Keratinocyte (primary cell): ENCODE measurements around the gene NEGR1. TPM values are rescaled to one million over a fixed set of nuclear protein-coding genes. Genes with fewer than 3 reads are reported as not detected.

Experiments used
- DNase-seq: peaks from one replicate; pipeline ENCODE4 v3.0.0-alpha.2; 2011; ENCODE audit warnings: low read depth, missing footprints, low spot score
- FAIRE-seq: peaks from 2 replicates; lab custom pipeline; 2011; peaks lifted over from hg19 to GRCh38; lab: Jason Lieb, UNC
- H2AFZ ChIP-seq: 2 replicates; pipeline ENCODE4 v1.6.0; 2012; ENCODE audit warnings: low read length, control low read depth, inconsistent platforms; ENCODE audit not compliant: control insufficient read depth
- H3K27ac ChIP-seq: 2 replicates; pipeline ENCODE4 v1.5.1; 2011; ENCODE audit warnings: low read length; ENCODE audit not compliant: control insufficient read depth, insufficient read depth
- H3K27me3 ChIP-seq: 3 replicates; pipeline ENCODE4 v1.6.0; 2011; ENCODE audit warnings: low read length; ENCODE audit not compliant: control insufficient read depth, insufficient read depth; ENCODE audit errors: extremely low read depth
- H3K36me3 ChIP-seq, 2 experiments: 2 replicates in 1 of 2; 3 replicates in 1 of 2; pipeline ENCODE4 v1.5.1; 2011; ENCODE audit warnings: low read length in 2 of 2, mild to moderate bottlenecking in 1 of 2; ENCODE audit not compliant: control insufficient read depth in 2 of 2, insufficient read depth in 2 of 2; ENCODE audit errors: extremely low read depth in 1 of 2
- H3K4me1 ChIP-seq: 3 replicates; pipeline ENCODE4 v1.5.1; 2011; ENCODE audit warnings: low read length; ENCODE audit not compliant: control insufficient read depth, insufficient read depth; ENCODE audit errors: extremely low read depth
- H3K4me2 ChIP-seq: 3 replicates; pipeline ENCODE4 v1.6.0; 2011; ENCODE audit warnings: low read depth, low read length; ENCODE audit not compliant: control insufficient read depth, insufficient read depth; ENCODE audit errors: extremely low read depth
- H3K4me3 ChIP-seq, 3 experiments: fragments of 200-600 bp in 1 of 3; sonication (generic) in 1 of 3; 2 replicates in 2 of 3; 3 replicates in 1 of 3; pipeline ENCODE4 v1.5.1; 2011 to 2016; ENCODE audit warnings: low read length in 3 of 3, mild to moderate bottlenecking in 3 of 3, control low read depth in 2 of 3, inconsistent platforms in 1 of 3, low read depth in 1 of 3, mixed read lengths in 1 of 3, mixed run types in 1 of 3, moderate library complexity in 1 of 3; ENCODE audit not compliant: control insufficient read depth in 2 of 3, insufficient read depth in 2 of 3; ENCODE audit errors: extremely low read depth in 1 of 3
- H3K79me2 ChIP-seq: 2 replicates; pipeline ENCODE4 v1.6.0; 2012; ENCODE audit warnings: low read length; ENCODE audit not compliant: control insufficient read depth, insufficient read depth
- H3K9ac ChIP-seq: 3 replicates; pipeline ENCODE4 v1.6.0; 2011; ENCODE audit warnings: low read length; ENCODE audit not compliant: control insufficient read depth, insufficient read depth; ENCODE audit errors: extremely low read depth
- H3K9me1 ChIP-seq: 3 replicates; pipeline ENCODE4 v1.6.0; 2011; ENCODE audit warnings: low read length; ENCODE audit not compliant: control insufficient read depth, insufficient read depth; ENCODE audit errors: extremely low read depth
- H3K9me3 ChIP-seq: 2 replicates; pipeline ENCODE4 v1.5.1; 2012; ENCODE audit warnings: low read depth, low read length; ENCODE audit not compliant: control insufficient read depth
- H4K20me1 ChIP-seq: 3 replicates; pipeline ENCODE4 v1.6.0; 2011; ENCODE audit warnings: low read length; ENCODE audit not compliant: control insufficient read depth, insufficient read depth; ENCODE audit errors: extremely low read depth
- CTCF ChIP-seq, 3 experiments: IDR thresholded peaks in 1 of 3; conservative IDR thresholded peaks in 1 of 3; optimal IDR thresholded peaks in 1 of 3; 2 replicates in 2 of 3; 3 replicates in 1 of 3; pipeline versions ENCODE3 to v1.5.1; 2011; ENCODE audit warnings: low read length in 3 of 3, mild to moderate bottlenecking in 3 of 3, moderate library complexity in 2 of 3, control low read depth in 1 of 3, inconsistent platforms in 1 of 3; ENCODE audit not compliant: insufficient read depth in 2 of 3; ENCODE audit errors: extremely low read depth in 1 of 3
- EZH2 ChIP-seq: IDR thresholded peaks from one replicate; pipeline ENCODE4 v1.6.1; 2012; ENCODE audit warnings: inconsistent platforms, mild to moderate bottlenecking, low read length, moderate library complexity
- dilution Hi-C: fragments of 300-500 bp; cut with MboI; formaldehyde crosslinking; loops from one replicate; pipeline ENCODE4 v1.7.0; 2020; ENCODE audit warnings: low sequenced_read_pairs; ENCODE audit not compliant: extremely low pct_ligation_motif_present
- polyA plus RNA-seq, 5 experiments: library from polyadenylated mRNA; depleted of rRNA in 3 of 5; stranded (reverse) in 3 of 5; stranded (forward) in 1 of 5; unstranded in 1 of 5; fragments of >200 nt; gene quantifications; 1 replicate in 1 of 5; 2 replicates in 3 of 5; 3 replicates in 1 of 5; pipeline versions ENCODE4 v1.2.1 to v1.2.3, GENCODE V29; 2011 to 2012; ENCODE audit warnings: missing spikeins in 2 of 5, low read depth in 1 of 5, low replicate concordance in 1 of 5

Gene NEGR1
- polyA plus RNA-seq, 1 donor (not counting 4 experiments of a cell fraction or from before 2014, with no cell fraction given), result 1.6 TPM

DNA sequence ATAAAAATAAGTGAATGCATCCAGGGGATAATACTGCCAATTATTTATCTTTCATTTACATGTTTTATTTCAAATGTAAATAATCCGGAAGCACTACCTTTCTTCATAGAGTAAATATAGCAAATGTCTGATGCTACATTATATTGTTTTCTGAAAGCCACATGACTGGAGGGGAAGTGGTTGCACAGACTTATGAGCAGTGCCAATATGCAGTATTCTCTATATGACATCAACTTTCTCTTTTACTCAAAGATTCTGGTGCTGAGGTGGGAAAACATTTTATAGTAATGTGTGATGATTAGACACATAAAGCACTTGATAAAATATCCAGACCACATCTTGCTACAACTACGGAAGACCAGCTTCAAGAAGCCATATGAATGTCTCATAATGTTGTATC, 314.7 kb downstream of the NEGR1 start:
- no peak for TF ChIP-seq CTCF (optimal IDR thresholded peaks at IDR 0.05 in 1 of 3, IDR thresholded peaks at IDR 0.05 in 1 of 3, conservative IDR thresholded peaks at IDR 0.05 in 1 of 3; ENCODE audit: extremely low read depth in 1 of 3, insufficient read depth in 2 of 3, low read length in 3 of 3)
- TF ChIP-seq EZH2, result no peak
- no peaks in the 10 kb centered on the region for H3K27me3 ChIP-seq
- FAIRE-seq, result no peak
- H3K27ac ChIP-seq, result no peak overlapping the region
- H3K4me3 ChIP-seq, result no peak overlapping the region
- H3K9ac ChIP-seq, result no peak overlapping the region
- H3K9me1 ChIP-seq, result no peaks in the 10 kb centered on the region
- dilution Hi-C loops, result no loop called here
- no peak for DNase-seq
- H3K79me2 ChIP-seq, result no peaks in the 10 kb centered on the region
- no peak overlapping the region for H2AFZ ChIP-seq
- H4K20me1 ChIP-seq, result no peaks in the 10 kb centered on the region
- no peaks in the 10 kb centered on the region for H3K9me3 ChIP-seq
- no peak overlapping the region for H3K4me2 ChIP-seq
- H3K4me1 ChIP-seq, result no peaks in the 10 kb centered on the region
- no peaks in the 10 kb centered on the region for H3K36me3 ChIP-seq

GRCh38 chr1:71964188-71964587, 318.2 kb downstream of the NEGR1 start:
- Histone ChIP-seq H3K9me3 (no peaks in the 10 kb centered on the region), H3K4me2 (no peak overlapping the region), H2AFZ (no peak overlapping the region), H3K27ac (no peak overlapping the region), H3K9ac (no peak overlapping the region), H3K9me1 (no peaks in the 10 kb centered on the region), H3K79me2 (no peaks in the 10 kb centered on the region), H3K4me1 (no peaks in the 10 kb centered on the region), H4K20me1 (no peaks in the 10 kb centered on the region), H3K36me3 (no peaks in the 10 kb centered on the region), H3K27me3 (no peaks in the 10 kb centered on the region), H3K4me3 (no peak overlapping the region)
- no peak for DNase-seq
- TF ChIP-seq CTCF (optimal IDR thresholded peaks at IDR 0.05 in 1 of 3, IDR thresholded peaks at IDR 0.05 in 1 of 3, conservative IDR thresholded peaks at IDR 0.05 in 1 of 3; ENCODE audit: extremely low read depth in 1 of 3, insufficient read depth in 2 of 3, low read length in 3 of 3) (no peak), EZH2 (no peak)
- dilution Hi-C loops, result no loop called here
- FAIRE-seq, result no peak
